ENCODE measurements around the gene PLD6.
"Not testable (repeated sequence)": the region's sequence is repeated elsewhere in the genome, so short reads cannot be mapped to it uniquely, and the experiment has no call there.

PLD6 gene

DNA sequence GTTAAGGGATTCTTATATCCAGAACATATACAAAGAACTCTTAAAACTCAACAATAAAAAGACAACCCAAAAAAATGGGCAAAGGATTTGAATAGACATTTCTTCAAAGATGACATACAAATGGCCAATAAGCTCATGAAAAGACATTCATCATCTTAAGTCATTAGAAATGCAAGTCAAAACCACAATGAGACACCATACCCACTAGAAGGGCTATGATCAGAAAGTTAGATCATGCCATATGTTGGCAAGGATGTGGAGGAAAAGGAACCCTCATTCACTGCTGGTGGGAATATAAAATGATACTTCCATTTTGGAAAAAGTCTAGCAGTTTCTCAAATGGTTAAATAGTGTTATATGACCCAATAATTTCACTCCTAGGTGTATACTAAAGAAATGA lies 9.4 kb downstream of the PLD6 start:
- DNase-seq, result no peak

DNA sequence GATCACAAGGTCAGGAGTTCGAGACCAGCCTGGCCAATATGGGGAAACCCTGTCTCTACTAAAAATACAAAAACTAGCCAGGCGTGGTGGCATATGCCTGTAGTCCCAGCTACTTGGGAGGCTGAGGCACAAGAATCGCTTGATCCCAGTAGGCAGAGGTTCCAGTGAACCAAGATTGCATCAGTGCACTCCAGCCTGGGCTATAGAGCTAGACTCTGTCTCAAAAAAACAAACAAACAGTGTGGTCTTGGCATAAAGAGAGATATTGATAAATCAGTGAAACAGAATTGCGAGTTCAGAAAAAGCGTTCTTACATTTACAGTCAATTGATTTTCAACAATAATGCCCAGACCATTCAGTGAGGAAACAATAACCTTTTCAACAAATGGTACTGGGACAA lies 10.7 kb downstream of the PLD6 start:
- not testable (repeated sequence) for DNase-seq

DNA sequence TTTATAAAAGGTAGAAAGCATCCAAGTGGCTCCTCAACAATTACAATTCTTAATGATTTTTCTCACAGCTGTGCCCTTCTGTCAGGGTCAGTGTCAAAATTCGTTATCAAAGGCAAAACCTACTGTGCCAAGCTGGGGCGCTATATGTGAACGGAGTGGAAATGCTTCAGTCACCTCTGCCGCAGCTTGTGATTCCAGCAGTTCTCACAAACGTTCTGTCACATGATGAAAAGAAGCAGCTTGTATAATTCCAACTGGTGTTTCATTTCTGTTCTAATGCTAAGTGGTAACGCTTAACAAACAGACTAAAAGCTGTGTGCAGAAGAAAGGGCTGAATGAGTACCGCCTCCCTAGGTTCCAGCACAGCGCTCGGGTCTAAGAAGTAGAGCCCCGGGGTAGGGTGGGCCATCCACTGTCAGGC lies 14.2 kb downstream of the PLD6 start:
- no peak for DNase-seq

DNA sequence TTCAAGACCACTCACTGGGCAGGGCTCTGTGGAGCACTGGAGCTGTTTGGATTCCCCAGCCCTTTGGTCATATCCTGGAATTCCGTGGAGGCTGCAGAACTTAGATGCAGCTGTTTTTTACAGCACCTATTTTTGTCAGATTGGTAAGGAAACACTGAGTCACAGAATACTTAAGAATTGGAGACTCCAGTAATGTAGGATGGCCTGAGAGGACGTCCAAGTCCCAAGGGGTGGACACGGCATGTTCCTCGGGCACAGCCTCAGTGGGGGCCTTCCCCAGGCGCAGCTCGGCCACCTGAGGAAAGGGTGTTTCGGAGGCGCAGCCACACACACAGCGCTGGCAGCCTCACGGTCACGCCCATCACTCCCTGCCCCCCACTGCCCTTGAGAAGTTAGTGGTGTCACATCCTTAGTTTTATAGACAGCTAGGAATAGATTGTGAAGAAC lies 14.8 kb downstream of the PLD6 start:
- DNase-seq, result no peak

DNA sequence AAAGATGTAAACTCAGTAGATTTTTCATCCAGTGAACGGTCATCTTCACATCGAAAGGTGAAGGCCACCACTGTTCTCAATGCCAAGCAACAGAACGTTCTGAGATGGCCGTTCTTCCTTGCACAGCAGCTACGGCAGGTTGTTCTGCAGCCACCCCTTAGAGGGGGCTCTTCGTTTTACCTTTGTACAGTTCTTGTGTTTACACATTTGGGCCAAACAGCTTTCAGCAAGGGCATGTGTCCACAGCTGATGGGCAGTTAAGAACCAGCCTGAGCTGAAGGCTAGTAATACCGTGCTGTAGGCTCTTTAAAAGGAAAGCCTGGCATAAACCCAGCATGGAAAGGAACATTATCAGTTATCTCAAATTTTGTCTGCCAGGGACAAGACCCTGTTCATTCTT lies 15.9 kb downstream of the PLD6 start:
- DNase-seq, result no peak

DNA sequence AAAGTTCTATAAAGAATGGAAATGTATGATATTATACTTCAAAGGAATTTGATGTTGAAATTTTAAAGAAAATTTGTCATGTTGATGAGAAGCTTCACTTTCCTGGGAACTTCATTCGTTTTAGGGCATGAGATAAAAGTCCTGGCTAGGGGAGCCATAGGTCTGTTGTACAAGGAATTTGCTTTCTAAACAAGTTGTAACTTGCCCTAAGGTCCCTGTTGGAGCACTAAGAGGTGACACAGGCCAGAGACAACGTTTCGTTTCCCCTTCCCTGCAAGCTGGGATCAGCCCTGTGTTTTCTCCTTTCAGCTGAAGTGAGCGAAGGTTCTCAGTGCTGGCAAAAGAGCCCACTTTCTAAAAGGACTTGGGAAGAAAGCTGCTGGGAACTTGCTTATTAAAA lies 16.6 kb downstream of the PLD6 start:
- DNase-seq, result no peak

DNA sequence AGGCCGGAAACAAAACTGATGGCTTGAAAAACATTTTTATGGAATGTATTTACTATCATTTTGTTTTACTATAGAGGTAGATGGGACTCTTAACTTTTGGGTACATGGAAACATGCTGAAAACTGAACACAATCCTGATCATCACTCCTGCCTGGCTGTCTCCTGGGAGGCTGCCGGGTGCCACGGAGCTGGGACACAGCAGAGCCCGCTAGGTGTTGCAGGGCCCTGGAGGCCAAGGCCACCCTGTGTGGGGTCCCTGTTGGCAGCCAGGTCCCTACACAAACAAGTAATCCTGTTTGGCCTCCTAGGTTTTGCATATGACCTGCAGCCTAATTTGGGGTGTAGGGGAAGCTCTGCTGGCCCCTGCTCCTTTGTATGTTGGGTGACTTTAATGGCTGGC lies 17.5 kb downstream of the PLD6 start:
- no peak for DNase-seq

DNA sequence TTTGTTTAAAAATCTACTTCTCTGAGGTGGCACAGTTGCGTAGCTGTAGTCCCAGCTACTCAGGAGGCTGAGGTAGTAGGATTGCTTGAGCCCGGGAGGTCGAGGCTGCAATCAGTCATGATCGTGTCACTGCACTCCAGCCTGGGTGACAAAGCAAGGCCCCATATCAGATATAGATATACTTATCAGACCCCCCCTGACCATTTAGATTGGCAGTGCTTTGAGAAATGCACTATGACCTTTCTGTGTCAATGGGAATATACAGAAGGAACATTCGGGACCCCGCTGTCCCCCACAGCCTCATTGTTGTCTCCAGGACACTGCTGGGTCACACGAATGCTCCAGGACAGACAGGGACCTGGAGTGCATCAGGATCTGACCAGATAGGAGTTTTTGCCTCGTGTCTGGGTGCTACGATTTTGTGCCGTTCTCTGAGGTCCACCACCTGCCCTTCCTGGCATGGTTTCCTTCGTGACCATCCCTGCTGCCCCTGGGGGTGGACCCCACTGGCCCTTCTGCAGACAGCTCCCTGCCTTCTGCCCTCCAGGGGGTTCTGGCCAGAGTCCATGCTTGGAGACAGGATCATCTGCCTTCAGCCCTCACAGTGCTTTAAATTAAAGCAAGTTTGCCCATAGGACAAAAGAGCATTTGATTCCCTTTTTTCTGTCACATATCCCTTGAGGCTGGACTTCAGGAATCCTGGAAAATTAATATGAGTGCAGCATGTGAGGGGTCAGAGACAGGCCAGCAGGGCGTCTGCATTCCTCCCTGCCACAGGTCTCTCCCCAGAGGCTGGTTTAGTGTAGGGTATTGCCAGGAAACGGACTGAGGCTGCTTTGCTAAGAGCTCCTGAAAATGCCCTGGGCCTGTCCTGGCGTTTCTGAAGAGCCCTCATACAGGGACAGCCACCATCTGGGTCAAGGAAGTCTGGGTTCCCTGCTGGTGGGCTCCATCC lies 19.3 kb downstream of the PLD6 start:
- no peak for DNase-seq

DNA sequence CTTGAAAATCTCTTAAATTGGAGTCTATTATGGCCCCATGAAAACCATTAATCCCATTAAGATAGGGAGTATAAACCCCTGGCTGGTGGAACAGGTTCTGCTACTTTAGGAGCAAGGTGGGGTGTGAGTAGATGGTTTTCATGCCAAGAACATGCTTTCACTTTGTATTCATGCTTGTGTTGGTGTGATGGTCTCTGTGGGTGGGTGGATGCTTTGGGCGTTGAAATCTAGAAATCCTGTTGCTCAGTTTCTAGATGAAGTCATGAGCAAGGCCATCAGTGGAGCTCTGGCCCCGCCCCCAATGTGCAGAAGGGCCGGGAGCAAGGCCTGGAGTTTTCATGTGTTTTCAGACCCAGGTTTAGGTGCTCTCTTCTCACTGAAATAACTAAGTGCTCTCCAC lies 20.1 kb downstream of the PLD6 start:
- no peak for DNase-seq

DNA sequence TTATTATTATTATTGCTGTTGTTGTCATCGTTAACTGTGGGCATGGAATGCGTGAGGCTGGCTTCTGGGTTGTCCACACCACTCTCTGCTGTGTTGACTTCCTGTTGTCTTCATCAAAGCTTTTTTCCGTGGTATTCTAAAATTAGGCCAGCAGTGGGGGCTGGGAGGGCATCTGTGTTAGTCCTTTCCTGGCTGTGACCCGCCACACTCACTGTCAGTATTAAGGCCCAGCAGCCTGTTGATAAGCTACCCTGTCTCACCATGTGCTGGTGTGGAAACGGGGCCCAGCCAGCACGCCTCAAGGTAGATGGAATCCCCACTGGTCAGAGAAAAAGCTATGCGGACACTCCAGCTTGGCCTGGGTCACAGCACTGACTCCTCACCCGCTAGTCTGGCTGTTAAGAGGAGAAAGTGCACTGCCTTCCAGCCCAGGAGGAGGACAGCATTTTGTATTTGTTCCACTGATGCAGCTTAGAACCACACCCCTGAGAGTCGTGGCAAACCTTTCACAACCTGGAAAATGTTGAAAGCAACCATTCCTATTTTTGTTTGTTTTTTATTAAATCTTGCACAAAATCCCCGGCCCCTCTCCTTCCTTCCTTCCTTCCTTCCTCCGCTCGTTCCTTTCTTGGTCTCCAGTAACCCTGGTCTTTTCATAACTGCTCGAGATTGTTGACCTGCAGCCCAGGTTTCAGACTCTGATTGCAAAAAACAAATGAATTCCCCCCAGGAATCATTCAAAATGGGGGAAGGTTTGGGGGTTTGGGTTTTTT lies 21.0 kb downstream of the PLD6 start:
- not testable (repeated sequence) for DNase-seq

DNA sequence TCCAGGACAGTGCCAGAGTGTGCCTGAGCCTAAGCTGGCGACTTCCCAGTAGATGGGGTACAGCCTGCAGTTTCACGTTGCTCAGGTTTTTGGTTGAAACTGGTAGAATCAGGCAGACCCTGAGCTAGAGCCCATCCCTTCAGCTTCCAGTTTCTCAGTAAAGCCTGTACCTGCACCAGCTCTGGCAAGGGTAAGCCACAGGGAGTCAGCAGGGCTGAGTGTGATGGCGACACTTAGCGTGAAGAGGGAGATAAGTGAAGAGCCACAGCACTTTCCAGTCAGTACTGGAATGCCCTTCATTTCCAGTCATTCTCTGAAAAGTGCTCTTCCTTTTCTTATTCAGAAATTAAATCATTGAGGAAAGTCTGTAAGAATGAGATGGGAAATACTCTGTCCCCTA lies 22.4 kb downstream of the PLD6 start:
- no peak for DNase-seq

DNA sequence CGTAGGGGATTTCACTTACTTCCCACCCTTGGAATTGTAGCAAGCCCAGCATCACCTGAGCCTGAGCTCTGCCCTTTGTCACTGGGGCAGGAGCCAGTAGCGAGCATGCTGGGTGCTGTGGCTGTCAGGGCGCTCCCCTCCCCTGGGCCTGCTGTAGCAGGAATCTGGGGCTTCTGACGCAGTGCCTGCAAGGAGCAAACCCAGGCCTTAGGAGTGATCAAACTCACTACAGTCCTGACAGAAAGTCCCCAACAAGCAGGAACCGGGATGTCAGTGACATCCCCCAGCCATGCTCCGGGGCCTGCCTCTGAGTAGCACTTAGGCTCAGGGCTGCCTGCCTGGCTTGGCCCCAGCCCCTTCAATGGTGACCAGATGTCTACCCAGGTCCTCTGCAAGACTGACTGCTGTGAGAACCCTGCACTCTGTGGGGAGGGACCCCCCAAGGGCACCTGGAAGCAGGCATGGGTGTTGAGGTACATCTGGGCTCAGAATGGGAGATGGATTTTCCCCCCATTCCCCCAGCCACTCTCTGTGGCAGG lies 23.5 kb downstream of the PLD6 start:
- DNase-seq, result no peak

DNA sequence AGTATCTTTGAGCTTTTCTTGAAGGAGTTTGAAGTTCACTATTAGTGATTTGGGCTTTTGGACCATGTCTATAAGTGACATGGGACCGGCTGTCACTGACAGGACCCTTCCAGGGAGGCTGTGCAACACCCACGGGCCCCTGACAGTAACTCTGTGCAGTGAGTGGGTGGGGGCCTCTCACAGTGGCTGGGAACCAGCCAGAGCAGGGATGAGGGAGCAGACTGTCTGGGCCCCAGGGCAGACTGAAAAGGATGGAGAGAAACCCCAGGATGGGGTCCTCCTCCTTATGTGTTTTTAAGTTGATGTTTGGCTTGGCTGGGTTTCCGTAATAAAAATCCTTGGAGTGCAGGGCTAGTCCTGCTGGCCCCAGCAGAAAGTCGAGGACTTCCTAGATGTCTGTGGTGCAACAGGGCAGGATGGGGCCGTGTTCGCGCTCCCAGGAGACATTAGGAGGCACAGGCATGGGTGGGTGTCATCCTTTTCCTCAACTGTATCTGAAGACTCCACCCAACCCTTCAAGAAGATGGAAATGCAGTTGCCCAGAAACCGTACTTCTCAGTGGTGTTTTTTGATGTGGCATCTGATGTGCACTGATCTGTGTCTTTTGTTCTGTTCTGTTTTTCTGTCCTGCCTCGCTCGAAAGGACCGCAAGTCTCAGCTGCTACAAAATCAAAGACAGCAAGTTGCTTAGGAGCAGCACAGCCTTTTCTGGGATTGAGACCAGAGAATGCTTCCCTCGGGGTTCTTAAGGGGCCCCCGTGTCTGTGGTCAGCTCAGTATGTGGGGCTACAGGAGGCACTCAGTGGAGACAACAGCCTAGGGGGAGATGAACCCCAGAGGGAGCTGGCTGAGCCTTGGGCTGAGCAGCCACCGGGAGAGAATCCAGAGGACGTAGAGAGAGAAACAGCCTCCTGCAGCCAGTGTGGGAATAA lies 24.2 kb downstream of the PLD6 start:
- no peak for DNase-seq

DNA sequence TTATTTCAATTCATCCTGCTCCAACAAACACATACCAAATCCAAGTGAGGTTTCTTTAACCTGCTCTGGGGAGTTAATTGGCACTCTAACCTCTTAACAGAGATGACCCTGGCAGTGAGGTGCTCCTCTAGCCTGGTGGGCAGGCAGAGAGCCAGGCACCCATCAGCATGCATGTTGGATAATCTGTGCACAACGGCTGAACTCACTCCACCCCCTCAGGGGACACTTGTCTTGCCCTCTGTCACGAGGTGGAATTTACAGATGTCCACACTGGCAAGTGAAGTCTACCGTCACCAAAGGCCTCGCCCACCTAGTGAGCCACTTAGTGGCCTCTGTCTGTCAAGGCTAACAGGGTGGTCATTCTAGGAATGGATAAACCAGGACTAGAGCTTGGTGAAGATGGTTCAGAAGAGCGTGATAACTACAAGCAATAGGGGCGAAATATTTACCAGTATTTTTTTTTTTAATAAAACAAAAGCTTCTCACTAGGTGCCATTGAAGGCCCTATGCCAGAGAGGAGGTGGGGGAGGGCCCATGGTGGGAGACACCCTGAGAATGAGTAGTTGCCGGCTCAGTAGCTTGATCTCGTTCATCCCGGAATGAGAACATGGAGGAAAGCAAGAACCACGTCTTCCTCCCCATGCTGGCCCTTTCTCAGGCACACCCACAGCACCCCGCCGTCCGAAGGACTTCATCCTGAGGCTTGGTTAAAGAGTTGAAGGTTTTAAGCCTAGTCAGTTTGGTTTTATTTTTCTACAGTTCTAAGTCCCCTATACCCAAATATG lies 25.2 kb downstream of the PLD6 start:
- no peak for DNase-seq

DNA sequence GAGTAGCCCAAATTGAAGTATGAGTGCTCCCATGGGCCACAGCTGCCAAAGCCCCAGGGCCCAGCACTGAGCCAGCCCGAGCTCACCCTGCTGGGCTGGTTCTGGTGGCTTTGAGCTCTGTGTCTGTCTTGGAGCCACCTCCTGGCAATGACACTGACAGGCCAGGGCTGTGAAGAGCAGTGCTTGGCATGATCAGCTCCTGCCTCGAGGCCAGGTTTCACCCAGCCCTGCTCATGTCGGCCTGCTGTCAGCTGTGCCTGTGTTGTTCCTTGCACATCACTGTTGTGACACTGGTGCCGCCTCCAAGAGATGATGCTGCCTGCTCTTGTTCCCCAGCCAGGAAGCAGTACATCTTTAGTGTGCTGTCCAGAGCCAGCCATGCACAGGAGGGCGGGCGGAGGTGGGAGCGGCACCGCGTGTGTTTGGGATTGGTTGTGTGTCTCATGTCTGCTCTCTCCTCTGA lies 26.0 kb downstream of the PLD6 start:
- no peak for DNase-seq

DNA sequence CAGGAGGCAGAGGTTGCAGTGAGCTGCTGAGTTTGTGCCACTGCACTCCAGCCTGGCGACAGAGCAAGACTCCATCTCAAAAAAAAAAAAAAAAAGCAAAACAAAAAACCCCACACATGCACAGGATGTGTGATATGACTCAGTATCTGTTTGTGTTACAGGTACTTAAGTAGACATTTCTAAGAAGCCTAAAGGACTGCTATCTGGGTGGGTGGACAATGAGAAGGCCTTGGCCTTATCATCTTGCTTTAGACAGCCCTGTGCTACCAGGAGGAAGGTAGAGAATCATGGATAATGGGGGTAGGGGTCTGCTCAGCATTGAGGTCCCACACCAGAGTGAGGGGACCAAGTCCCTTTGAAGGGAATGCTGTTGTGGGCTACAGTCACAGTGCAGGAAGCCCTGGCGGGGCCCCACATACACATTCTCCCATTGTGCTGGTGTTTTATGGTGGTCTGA lies 26.7 kb downstream of the PLD6 start:
- DNase-seq, result no peak

DNA sequence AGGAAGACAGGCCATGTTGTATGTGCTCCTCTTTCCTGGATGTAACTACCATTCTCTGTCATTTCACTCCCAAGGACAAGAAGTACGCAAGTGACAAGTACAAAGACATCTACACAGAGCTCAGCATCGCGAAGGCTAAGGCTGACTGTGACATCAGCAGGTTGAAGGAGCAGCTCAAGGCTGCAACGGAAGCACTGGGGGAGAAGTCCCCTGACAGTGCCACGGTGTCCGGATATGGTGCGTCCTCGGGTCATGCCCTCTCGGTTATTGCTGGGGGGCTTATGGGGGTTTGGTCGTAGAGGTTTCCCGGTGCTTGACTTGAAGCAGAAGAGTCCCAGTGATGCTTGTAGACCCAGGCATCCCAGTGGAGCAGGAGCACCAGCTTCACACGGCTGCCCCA lies 29.0 kb downstream of the PLD6 start:
- no peak for DNase-seq

DNA sequence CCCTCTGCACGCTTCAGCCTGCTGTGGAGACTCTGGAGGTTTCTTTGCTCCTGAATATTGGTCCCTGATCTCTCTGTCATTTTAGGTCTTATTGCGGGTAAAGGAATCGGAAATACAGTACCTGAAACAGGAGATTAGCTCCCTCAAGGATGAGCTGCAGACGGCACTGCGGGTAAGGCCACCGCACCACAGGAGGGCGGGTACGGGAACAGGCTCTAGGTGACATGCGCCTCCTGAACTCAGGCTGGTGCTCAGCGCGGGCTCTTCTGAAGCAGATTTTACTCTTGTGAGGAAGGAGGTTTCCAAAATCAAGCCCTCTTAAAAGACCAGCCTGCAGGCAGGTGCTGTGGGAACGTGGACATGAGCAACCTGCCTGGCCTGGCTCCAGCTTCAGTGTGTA lies 29.8 kb downstream of the PLD6 start:
- no peak for DNase-seq

DNA sequence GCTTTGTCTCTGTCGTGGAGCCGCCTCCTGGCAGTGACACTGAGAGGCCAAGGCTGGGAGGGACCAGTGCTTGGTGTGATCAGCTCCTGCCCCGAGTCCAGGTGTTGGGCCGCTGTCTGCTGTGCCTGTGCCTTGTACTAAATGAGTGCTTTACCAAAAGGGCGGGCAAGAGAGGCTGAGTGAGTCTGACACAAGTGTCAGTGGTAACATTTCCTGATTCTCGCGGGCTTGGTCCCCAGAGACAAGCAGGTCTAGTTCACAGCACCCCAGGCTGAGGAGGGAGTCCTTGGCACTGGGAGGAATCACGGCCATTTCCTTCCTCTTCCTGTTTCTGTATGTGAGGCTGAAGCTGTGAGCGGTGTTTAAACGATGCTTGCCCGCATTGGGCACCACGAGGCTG lies 30.2 kb downstream of the PLD6 start:
- DNase-seq, result no peak

DNA sequence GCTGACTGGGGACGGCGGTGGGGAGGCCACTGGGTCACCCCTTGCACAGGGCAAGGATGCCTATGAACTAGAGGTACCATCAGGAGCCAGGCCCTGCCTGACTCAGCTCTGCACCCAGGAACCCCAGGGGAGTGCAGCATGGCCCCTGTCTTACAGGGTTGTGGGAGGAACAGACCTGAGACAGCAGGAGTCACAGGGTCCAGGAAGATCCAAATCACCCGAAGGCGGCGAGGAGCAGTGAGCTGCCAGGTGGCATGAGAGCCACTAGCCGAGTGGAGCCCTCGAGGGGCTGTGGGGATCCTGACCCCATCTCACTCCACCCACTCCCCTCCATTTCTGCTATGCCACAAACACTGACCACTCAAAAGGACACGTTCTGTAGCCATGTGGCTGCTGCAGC lies 30.8 kb downstream of the PLD6 start:
- DNase-seq, result no peak

DNA sequence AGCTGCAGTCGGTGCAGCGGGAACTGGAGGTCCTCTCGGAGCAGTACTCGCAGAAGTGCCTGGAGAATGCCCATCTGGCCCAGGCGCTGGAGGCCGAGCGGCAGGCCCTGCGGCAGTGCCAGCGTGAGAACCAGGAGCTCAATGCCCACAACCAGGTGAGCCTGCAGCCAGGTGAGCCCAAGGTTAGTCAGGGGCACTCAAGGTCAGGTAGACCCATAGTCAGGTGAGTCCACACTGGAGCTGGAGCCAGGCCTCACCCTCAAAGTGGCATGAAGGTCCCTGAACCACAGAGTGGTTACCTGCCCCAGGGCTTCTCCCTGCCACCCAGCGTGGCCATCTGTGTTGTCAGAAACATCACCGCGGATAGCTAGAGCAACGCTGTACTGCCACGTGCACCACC lies 32.2 kb downstream of the PLD6 start:
- no peak for DNase-seq

DNA sequence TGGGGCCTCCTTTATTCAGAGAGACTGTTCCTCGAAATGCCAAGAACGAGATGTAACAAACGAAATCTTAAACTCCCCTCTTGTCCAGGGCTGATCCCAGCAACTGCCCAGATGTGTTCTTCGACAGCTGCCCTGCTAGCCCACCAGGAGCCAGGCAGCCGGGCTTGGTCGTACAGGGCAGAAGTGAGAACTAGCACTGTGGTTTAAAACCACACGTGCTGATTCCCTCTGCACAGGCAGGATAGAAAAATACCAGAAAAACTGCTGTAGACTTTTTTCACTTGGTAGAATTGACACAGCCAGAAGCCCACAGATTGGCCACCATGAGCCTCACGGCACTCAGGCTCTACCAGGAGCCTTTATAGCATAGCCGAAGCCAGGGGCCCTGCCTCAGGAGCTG lies 33.1 kb downstream of the PLD6 start:
- no peak for DNase-seq

Measured in NCI-H446 treated with DMSO at 0.1 percent for 48 hours (cell line).